ENCODE results near the gene UNC45A.
"Not testable (repeated sequence)": the region's sequence is repeated elsewhere in the genome, so short reads cannot be mapped to it uniquely, and the experiment has no call there.

Gene UNC45A

GRCh38 chr15:90905306-90906180, 29.5 kb upstream of the UNC45A start:
- no peak overlapping the region for H3K9ac ChIP-seq (ENCODE audit: low read length)
- no peak overlapping the region for H3K27ac ChIP-seq (ENCODE audit: low read depth, low read length)
- peaks cover 12% of the 10 kb centered on the region for H3K4me1 ChIP-seq (ENCODE audit: control insufficient read depth, insufficient read depth, low read length)
- peaks cover 10% of the 10 kb centered on the region for H3K27me3 ChIP-seq (ENCODE audit: control insufficient read depth, insufficient read depth, low read length)
- no peak overlapping the region for H3K4me3 ChIP-seq (ENCODE audit: low read depth, low read length)
- H3K9me3 ChIP-seq (ENCODE audit: control insufficient read depth, insufficient read depth, low read depth, low read length), result no peaks in the 10 kb centered on the region
- peaks cover 37% of the 10 kb centered on the region for H3K36me3 ChIP-seq (ENCODE audit: control insufficient read depth, insufficient read depth, low read length)

- H3K9me3 ChIP-seq (ENCODE audit: control insufficient read depth, insufficient read depth, low read depth, low read length), result no peaks in the 10 kb centered on the region
- peaks cover 12% of the 10 kb centered on the region for H3K4me1 ChIP-seq (ENCODE audit: control insufficient read depth, insufficient read depth, low read length)
- no peak overlapping the region for H3K27ac ChIP-seq (ENCODE audit: low read depth, low read length)
- H3K27me3 ChIP-seq (ENCODE audit: control insufficient read depth, insufficient read depth, low read length), result peaks cover 10% of the 10 kb centered on the region
- no peak overlapping the region for H3K4me3 ChIP-seq (ENCODE audit: low read depth, low read length)
- peaks cover 45% of the 10 kb centered on the region for H3K36me3 ChIP-seq (ENCODE audit: control insufficient read depth, insufficient read depth, low read length)
- no peak overlapping the region for H3K9ac ChIP-seq (ENCODE audit: low read length)
Measured at GRCh38 chr15:90906181-90906849, 28.8 kb upstream of the UNC45A start.

- peaks cover 10% of the 10 kb centered on the region for H3K27me3 ChIP-seq (ENCODE audit: control insufficient read depth, insufficient read depth, low read length)
- H3K9me3 ChIP-seq (ENCODE audit: control insufficient read depth, insufficient read depth, low read depth, low read length), result no peaks in the 10 kb centered on the region
- H3K4me3 ChIP-seq (ENCODE audit: low read depth, low read length), result no peak overlapping the region
- H3K27ac ChIP-seq (ENCODE audit: low read depth, low read length), result no peak overlapping the region
- no peak overlapping the region for H3K9ac ChIP-seq (ENCODE audit: low read length)
- peaks cover 7% of the 10 kb centered on the region for H3K4me1 ChIP-seq (ENCODE audit: control insufficient read depth, insufficient read depth, low read length)
- peaks cover 53% of the 10 kb centered on the region for H3K36me3 ChIP-seq (ENCODE audit: control insufficient read depth, insufficient read depth, low read length)
Measured at GRCh38 chr15:90907051-90907660, 27.9 kb upstream of the UNC45A start.

GRCh38 chr15:90907838-90908507, 27.1 kb upstream of the UNC45A start:
- Histone ChIP-seq H3K4me3 (ENCODE audit: low read depth, low read length) (no peak overlapping the region), H3K27me3 (ENCODE audit: control insufficient read depth, insufficient read depth, low read length) (peaks cover 10% of the 10 kb centered on the region), H3K9ac (ENCODE audit: low read length) (no peak overlapping the region), H3K9me3 (ENCODE audit: control insufficient read depth, insufficient read depth, low read depth, low read length) (no peaks in the 10 kb centered on the region), H3K27ac (ENCODE audit: low read depth, low read length) (no peak overlapping the region), H3K4me1 (ENCODE audit: control insufficient read depth, insufficient read depth, low read length) (peaks cover 7% of the 10 kb centered on the region), H3K36me3 (ENCODE audit: control insufficient read depth, insufficient read depth, low read length) (peaks cover 61% of the 10 kb centered on the region)

DNA sequence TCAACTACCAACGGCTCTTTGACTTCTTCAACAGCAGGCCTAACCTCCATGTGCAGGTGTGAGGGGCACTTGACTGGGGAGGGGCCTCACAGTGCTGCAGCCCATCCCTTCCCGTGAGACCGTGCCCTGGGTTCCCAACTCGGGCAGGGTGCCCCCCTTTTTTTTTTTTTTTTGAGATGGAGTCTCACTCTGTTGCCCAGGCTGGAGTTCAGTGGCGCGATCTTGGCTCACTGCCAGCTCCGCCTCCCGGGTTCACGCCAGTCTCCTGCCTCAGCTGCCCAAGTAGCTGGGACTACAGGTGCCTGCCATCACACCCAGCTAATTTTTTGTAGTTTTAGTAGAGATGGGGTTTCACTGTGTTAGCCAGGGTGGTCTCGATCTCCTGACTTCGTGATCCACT, 25.6 kb upstream of the UNC45A start:
- H3K9me3 ChIP-seq (ENCODE audit: control insufficient read depth, insufficient read depth, low read depth, low read length); H3K4me3 ChIP-seq (ENCODE audit: low read depth, low read length); H3K9ac ChIP-seq (ENCODE audit: low read length); H3K27me3 ChIP-seq (ENCODE audit: control insufficient read depth, insufficient read depth, low read length); H3K27ac ChIP-seq (ENCODE audit: low read depth, low read length); H3K4me1 ChIP-seq (ENCODE audit: control insufficient read depth, insufficient read depth, low read length): not testable (repeated sequence)
- H3K36me3 ChIP-seq (ENCODE audit: control insufficient read depth, insufficient read depth, low read length), result peaks cover 71% of the 10 kb centered on the region

DNA sequence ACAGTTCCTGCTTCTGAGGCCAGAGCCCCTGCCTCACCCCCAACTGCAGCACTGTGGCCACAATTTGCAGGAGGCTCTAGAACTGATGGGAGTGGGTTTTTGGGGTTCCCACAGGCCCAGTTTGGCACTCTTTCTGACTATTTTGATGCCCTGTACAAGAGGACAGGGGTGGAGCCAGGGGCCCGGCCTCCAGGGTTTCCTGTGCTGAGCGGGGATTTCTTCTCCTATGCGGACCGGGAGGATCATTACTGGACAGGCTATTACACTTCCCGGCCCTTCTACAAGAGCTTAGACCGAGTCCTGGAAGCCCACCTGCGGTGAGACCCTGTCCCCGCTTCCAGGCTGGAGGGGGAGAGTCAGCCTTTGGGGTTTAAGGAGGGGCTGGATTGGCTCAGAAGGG, 25.1 kb upstream of the UNC45A start:
- Histone ChIP-seq H3K27me3 (ENCODE audit: control insufficient read depth, insufficient read depth, low read length) (no peaks in the 10 kb centered on the region), H3K27ac (ENCODE audit: low read depth, low read length) (no peak overlapping the region), H3K4me1 (ENCODE audit: control insufficient read depth, insufficient read depth, low read length) (no peaks in the 10 kb centered on the region), H3K4me3 (ENCODE audit: low read depth, low read length) (no peak overlapping the region), H3K9me3 (ENCODE audit: control insufficient read depth, insufficient read depth, low read depth, low read length) (no peaks in the 10 kb centered on the region), H3K9ac (ENCODE audit: low read length) (no peak overlapping the region), H3K36me3 (ENCODE audit: control insufficient read depth, insufficient read depth, low read length) (peaks cover 69% of the 10 kb centered on the region)

DNA sequence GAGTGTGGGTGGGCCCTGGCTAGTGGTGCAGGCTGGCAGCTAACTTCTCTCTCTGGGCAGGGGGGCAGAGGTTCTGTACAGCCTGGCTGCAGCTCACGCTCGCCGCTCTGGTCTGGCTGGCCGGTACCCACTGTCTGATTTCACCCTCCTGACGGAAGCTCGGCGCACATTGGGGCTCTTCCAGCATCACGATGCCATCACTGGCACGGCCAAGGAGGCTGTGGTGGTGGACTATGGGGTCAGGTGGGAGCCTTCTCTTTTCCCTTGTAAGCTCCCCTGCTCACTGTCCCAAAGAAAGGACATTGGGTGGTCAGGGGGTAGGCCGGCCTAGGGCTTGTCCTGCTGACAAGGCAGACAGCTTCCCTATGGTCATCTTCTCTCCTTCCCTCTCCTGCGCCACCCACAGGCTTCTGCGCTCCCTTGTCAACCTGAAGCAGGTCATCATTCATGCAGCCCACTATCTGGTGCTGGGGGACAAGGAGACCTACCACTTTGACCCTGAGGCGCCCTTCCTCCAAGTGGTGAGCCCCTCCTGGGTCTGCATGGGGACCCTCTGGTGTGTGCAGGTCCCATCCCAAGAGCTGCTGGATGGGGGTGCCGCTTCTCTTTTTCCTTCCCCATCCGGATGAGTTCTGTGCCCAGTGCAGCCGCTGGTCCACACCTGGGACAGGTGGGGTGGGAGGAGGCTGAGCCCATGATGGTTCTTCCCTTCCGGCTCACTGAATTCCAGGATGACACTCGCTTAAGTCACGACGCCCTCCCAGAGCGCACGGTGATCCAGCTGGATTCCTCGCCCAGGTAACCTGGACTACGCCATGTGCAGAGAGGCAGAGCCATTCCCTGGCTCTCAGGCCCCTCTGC, 24.4 kb upstream of the UNC45A start:
- Histone ChIP-seq H3K9ac (ENCODE audit: low read length) (no peak overlapping the region), H3K27ac (ENCODE audit: low read depth, low read length) (no peak overlapping the region), H3K9me3 (ENCODE audit: control insufficient read depth, insufficient read depth, low read depth, low read length) (no peaks in the 10 kb centered on the region), H3K4me1 (ENCODE audit: control insufficient read depth, insufficient read depth, low read length) (peaks cover 3% of the 10 kb centered on the region; the same call in 1 of the 2 replicates), H3K36me3 (ENCODE audit: control insufficient read depth, insufficient read depth, low read length) (peaks cover 67% of the 10 kb centered on the region), H3K27me3 (ENCODE audit: control insufficient read depth, insufficient read depth, low read length) (no peaks in the 10 kb centered on the region), H3K4me3 (ENCODE audit: low read depth, low read length) (no peak overlapping the region)

GRCh38 chr15:90911302-90911623, 23.8 kb upstream of the UNC45A start:
- H3K9ac ChIP-seq (ENCODE audit: low read length), result no peak overlapping the region
- H3K36me3 ChIP-seq (ENCODE audit: control insufficient read depth, insufficient read depth, low read length), result peaks cover 63% of the 10 kb centered on the region
- no peak overlapping the region for H3K27ac ChIP-seq (ENCODE audit: low read depth, low read length)
- no peak overlapping the region for H3K4me3 ChIP-seq (ENCODE audit: low read depth, low read length)
- H3K27me3 ChIP-seq (ENCODE audit: control insufficient read depth, insufficient read depth, low read length), result no peaks in the 10 kb centered on the region
- no peaks in the 10 kb centered on the region for H3K9me3 ChIP-seq (ENCODE audit: control insufficient read depth, insufficient read depth, low read depth, low read length)
- H3K4me1 ChIP-seq (ENCODE audit: control insufficient read depth, insufficient read depth, low read length), result peaks cover 8% of the 10 kb centered on the region; the same call in 1 of the 2 replicates

DNA sequence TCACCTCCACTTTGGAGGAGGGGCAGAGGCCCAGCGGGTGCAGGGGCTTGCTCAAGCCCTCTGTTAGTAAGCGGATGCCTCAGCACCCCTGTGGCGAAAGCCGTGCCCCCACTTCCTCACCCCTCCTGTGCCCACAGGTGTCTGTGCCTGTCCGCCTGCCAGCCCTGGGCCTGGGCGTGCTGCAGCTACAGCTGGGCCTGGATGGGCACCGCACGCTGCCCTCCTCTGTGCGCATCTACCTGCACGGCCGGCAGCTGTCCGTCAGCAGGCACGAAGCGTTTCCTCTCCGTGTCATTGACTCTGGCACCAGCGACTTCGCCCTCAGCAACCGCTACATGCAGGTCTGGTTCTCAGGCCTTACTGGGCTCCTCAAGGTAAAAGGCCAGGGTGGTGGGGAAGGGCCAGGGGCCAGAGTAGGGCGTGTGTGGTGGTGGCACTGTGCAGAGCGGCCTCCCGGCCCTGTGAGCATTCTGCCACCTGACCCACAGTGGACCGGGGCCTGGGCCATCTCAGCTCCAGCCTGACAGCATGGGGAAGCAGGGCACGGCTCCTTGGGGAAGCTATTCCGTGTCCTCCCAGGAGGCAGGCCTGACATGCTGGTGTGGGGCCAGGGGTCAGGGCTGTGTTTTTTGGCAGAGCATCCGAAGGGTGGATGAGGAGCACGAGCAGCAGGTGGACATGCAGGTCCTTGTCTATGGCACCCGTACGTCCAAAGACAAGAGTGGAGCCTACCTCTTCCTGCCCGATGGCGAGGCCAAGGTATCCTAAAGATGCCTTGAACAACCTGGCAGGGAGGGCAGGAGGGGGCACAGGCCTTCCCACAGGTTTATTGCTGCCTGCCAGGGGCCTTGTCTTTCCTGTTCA, 22.9 kb upstream of the UNC45A start:
- peaks cover 9% of the 10 kb centered on the region; the same call in 1 of the 2 replicates for H3K4me1 ChIP-seq (ENCODE audit: control insufficient read depth, insufficient read depth, low read length)
- H3K9me3 ChIP-seq (ENCODE audit: control insufficient read depth, insufficient read depth, low read depth, low read length), result no peaks in the 10 kb centered on the region
- no peak overlapping the region for H3K9ac ChIP-seq (ENCODE audit: low read length)
- H3K36me3 ChIP-seq (ENCODE audit: control insufficient read depth, insufficient read depth, low read length), result peaks cover 62% of the 10 kb centered on the region
- no peak overlapping the region for H3K27ac ChIP-seq (ENCODE audit: low read depth, low read length)
- no peaks in the 10 kb centered on the region for H3K27me3 ChIP-seq (ENCODE audit: control insufficient read depth, insufficient read depth, low read length)
- no peak overlapping the region for H3K4me3 ChIP-seq (ENCODE audit: low read depth, low read length)

DNA sequence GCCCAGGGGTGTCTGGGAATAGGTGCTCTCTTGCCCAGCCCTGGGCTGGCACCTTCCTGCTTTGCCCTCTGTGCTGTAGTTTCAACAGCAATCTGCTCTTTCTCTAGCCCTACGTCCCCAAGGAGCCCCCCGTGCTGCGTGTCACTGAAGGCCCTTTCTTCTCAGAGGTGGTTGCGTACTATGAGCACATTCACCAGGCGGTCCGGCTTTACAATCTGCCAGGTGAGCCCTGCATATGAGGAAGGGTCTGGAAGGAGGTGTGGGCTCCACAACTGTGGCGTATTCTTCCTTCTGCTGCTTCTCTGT, 22.4 kb upstream of the UNC45A start:
- no peaks in the 10 kb centered on the region for H3K9me3 ChIP-seq (ENCODE audit: control insufficient read depth, insufficient read depth, low read depth, low read length)
- peaks cover 62% of the 10 kb centered on the region for H3K36me3 ChIP-seq (ENCODE audit: control insufficient read depth, insufficient read depth, low read length)
- no peak overlapping the region for H3K4me3 ChIP-seq (ENCODE audit: low read depth, low read length)
- no peak overlapping the region for H3K27ac ChIP-seq (ENCODE audit: low read depth, low read length)
- H3K27me3 ChIP-seq (ENCODE audit: control insufficient read depth, insufficient read depth, low read length), result no peaks in the 10 kb centered on the region
- no peak overlapping the region for H3K9ac ChIP-seq (ENCODE audit: low read length)
- H3K4me1 ChIP-seq (ENCODE audit: control insufficient read depth, insufficient read depth, low read length), result peaks cover 9% of the 10 kb centered on the region; the same call in 1 of the 2 replicates

Measured in HUES6 (cell line).